GM19035 (cell line): ENCODE measurements around the gene IFITM10.

Experiments used
- ATAC-seq: cut with Tn5 transposase; IDR thresholded peaks from one replicate; pipeline ENCODE4 v1.9.1; 2021; ENCODE audit not compliant: unreplicated experiment

Gene IFITM10

DNA sequence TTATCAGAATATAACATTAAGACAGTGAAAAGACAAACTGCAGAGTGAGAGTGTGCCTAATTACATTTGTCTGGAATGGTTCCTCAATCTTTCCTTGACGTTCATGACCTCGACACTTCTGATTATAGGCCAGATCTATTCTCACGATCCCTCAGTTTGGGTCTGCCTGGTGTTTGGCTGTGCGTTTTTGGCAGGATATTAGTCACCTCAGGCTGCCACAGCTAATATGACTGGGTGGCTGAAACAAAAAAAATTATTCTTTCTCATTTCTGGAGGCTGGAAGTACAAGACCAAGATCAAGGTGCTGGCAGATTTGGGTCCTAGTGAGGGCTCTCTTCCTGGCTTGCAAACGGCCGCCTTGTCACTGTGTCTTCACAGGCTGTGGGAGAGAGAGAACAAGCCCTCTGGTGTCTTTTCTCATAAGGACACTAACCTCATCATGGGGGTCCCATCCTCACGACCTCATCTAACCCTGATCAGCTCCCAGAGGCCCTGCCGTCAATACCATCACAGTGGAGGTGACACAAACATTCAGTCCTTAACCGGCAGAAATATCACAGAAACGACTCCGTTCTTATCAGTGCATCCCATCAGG lies 23.2 kb downstream of the IFITM10 start:
- no peak for ATAC-seq

DNA sequence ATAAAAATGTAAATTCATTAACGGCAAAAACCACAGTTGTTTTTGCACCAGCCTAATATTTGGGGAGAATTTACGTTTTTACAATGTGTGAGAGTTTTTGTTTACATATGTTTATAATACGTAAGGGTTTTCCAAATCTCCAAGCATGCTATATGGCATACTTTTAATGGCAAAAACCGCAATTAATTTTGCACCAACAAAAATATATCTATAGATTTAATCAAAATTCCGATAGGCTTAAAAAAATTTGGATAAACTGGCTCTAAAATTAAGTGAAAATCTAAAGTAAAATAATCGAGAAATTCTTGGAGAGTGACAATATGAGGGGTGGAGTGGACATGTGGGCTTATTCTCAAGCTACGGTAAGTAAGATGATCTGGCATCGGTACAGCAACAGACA lies 30.6 kb downstream of the IFITM10 start:
- ATAC-seq, result no peak

DNA sequence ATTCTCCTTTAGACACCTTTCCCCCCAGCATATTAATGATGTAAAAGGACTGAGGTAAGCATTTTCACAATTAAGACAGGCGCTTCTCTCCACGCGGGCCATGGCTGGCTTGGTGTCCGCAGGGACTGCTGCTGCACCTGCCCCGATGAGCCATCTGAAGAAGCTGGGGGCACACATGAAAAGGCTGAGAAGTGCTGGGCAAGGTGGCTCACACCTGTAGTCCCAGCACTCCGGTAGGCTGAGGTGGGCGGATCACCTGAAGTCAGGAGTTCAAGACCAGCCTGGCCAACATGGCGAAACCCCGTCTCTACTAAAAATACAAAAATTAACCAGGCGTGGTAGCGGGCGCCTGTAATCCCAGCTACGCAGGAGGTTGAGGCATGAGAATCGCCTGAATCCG lies 32.1 kb downstream of the IFITM10 start:
- no peak for ATAC-seq

DNA sequence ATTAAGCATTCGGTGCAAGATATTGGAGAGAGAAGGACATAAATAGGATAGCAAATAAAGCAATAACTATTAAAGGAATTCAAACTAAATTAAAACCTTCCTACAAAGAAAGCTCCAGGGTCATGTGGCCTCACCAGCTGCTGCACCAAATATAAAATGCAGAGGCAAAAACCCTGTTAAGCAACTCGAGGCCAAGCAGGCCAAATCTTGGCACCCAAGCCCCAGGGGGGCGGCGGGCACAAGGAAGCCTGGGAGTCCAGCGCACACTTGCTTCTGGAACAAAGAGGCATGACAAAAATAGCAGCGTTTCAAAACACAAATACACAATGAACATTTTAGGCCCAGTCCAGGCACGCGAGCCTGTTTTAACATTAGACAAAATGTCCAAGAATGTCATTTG lies 32.6 kb downstream of the IFITM10 start:
- ATAC-seq, result no peak

DNA sequence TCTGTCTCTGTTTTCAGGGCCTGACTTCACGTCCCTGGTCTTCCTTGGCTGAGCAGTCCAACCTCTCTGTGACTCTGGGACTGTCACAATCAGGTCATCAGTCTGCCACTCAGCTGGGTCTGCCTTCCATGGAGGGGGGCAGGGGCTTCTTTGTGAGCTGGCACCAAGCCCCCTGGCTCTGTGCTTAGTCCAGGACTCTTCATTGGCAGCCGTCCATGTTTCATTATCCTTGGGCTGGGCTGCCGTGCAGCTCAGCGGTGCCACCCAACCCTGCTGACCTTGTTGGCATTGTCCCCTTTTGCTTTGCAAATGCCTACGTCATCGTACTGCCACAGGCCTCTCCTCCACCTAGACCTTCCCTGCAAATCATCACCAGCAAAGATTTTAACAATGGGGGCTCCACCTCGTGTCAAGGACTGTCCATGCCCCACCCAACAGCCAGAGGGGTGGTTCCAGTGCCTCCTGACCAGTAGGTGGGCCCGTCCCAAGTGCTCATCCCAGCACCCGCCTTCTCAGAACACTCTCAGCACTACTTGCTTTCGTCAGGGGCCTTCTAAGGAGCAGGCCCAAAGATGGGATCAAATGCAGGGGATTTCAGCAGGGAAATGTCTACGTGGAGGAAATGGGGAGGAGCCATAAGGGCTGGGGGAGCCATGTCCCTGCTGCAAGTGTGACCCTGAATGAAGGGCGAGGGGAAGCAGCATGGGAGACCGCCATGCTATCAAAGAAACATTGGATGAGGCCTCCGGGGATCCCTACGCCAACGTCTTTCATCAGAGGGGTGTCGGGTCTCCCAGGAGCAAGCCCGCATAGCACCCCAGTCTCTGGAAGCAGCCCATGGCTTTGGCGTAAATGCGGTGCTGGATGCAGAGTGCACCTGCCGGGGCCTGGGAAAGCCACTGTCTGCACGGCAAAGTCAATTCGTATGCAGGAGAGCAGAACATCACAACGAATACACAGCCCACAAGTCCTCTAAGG lies 35.2 kb downstream of the IFITM10 start:
- no peak for ATAC-seq

DNA sequence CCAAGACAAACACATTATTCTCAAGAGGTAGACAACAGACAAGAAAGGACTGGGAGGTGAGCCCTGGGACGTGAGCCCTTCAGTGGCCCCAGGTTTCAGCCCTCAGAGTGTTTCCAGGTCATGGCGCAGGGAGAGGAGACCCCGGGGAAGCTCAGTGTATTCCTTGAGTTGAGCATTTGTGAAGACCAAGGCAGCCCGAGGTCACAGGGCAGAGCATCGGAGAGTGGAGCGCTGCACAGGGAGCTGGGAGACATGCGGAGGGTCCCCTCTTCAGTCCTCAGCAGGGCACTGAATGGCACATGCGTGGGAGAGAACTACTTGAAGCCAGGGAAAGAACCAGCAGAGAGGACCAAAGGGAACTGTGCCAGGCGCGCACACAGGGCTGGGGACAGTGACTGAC lies 41.7 kb downstream of the IFITM10 start:
- no peak for ATAC-seq

DNA sequence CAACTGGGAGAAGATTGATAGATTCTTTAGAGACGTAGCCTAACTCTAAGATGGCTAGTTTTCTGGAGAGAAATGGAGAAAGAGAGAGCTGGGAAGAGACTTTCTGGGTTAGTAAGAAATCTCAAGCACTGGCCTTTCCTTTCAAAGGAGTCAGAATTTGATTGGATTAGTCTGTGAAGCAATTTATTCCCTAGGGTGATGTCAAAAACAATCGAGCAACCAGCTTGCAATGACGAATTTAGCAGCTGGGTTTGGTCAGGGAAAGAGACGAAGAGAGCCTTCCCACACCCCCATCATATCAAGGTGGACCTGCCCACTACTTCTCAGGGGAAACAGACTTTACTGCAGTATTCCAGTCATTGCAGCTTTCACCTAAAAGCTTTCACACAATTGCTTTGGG lies 42.6 kb downstream of the IFITM10 start:
- no peak for ATAC-seq

DNA sequence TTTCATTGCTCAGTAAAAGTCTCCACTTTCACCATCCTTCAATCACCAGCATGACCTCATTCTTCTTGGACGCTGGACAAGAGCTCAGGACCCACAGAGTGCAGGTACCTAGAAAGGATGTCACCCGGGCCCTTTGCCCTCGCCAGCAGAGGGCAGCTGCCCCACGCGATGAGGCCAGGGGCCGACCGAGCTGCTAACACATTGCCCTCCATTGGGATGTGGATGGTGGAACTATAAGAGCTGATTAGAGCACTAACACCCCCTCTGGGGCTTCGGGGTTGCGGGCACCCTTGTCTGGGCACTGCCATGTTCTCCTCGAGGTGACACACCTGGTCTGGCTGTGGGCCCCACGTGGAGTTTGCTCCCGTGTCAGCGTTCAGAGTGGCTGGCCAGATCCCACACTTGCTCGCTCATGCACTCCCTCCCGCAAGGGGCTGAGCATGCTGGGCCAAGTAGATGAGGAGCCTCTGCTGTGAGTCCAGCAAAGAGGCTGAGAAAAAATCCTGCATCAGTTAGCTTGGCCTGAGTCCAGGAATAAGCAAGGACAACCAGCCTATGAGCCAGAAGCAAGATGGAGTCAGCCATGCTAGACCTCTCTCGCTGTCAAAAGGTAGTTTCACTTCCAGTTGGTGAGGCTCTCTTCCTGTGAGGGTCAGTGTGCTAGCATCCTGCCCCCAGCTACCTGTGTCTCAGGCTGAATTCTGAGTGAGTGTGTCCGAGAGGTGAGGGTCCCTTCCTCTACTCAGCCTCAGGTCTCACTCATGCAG lies 43.6 kb downstream of the IFITM10 start:
- ATAC-seq, result no peak

DNA sequence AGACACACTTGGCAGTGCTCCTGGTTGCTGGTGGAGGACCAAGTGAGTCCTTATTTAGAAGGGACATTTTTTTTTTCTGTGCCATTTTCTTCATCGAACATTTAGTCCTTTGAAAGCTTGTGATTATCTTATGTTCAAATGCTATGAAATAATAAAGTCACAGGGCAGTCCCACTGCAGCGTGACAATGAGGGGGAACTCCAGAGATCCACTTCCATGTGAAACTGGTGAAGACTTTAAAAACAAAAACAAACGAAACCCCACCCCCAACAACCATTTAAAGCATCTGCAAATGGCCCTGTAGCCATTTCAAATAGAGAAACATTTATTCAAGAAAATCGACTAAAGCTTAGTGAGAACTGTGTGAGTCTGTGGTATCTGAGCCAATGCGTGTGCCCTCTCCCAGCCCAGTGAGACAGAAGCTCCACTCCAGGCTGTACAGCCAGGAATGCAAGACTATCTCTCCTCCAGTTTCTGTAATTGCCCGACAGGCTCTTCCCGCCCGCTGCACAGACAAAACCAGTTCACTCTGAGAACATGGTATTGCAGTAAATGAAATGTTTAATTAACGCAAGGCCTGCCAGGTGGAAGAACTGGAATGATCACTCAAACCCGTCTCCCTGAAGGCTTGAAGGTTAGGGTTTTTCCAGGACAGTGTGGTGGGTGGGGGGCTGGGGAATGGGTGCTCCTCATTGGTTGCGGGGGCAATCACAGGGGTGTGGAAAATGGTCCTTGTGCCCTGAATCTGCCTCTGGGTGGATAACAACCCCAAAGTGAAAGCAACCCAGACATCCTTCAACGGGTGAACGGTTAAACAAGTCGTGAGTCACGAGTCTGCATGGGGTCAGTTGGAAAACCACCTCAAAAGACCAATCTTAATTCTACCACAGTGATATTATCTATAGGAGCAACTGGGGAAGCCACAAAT lies 45.0 kb downstream of the IFITM10 start:
- ATAC-seq, result no peak

DNA sequence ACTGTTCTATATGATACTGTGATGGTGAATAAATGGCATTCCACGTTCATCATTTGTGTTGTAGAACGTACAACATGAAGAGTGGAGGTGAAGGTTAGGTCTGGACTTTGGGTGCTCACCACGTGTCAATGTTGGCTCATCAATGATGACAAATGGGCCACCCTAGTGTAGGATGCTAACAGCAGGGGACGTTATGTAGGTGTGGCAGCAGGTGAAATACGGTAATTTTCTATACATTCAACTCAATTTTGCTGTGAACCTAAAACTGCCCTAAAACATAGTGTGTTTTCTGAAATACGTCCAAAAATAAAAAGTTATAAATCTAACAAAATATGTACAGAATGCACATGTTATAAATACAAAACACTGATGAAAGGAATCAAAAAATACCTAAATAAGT lies 47.2 kb downstream of the IFITM10 start:
- no peak for ATAC-seq

DNA sequence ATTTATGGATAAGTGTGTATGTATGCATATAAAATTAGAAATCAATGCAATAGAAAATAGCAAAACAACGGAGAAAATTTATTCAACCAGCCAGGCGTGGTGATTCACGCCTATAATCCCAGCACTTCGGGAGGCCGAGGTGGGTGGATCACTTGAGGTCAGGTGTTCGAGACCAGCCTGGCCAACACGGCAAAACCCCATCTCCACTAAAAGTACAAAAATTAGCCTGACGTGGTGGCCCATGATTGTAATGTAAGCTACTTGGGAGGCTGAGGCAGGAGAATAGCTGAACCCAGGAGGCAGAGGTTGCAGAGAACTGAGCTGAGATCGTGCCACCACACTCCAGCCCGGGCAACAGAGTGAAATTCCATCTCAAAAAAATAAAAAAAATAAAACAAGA lies 47.9 kb downstream of the IFITM10 start:
- ATAC-seq, result no peak

DNA sequence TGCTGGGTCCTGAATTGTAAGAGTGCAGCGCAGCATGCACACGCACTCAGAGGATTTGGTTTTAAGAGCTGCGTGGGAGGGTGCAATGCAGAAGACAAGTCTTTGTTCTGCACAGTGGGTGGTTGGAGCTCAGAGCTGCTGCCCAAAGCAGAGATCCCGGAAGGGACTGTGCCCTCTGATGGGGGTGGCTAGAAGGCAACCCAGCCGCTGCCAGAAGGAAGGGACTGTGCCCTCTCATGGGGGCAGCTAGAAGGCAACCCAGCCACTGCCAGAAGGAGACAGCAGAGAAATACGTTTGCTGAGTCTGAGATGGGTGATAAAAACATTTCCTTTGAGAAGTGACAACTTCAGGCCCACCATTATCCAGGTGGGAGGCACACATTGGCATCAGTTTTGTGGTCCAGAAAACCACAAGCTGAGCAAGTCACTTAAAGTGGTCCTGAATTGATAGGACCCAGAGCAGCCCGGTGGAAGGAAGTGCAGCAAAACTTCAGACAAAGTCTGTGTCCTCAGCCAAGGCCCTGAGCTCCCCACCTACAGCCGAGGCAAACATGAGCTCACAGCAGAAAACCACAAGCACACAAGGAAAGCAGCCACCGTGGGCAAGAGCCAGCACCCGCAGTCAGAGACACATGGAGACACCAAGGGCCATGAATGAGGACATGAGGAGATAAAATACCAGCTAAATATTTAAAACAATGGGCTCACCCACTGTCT lies 49.1 kb downstream of the IFITM10 start:
- no peak for ATAC-seq

DNA sequence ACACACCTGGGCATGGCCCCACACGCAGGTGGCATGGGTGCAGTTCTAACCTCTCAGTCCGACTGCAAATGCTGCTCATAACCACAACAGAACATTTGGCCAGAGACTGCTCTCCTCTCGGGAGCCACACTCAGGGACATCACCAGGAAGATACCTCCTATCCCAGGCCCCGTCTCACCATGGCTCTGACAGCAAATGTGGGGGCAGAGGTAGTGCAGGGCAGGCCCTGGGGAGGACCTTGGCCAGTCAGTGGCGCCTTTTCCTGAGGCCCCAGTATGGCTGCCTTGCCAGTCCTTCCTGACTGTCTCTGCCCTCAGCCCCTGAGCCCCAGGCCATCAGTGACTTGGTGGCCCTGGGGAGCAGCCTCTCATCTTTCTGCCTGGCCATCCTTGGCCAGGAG lies 50.6 kb downstream of the IFITM10 start:
- no peak for ATAC-seq

DNA sequence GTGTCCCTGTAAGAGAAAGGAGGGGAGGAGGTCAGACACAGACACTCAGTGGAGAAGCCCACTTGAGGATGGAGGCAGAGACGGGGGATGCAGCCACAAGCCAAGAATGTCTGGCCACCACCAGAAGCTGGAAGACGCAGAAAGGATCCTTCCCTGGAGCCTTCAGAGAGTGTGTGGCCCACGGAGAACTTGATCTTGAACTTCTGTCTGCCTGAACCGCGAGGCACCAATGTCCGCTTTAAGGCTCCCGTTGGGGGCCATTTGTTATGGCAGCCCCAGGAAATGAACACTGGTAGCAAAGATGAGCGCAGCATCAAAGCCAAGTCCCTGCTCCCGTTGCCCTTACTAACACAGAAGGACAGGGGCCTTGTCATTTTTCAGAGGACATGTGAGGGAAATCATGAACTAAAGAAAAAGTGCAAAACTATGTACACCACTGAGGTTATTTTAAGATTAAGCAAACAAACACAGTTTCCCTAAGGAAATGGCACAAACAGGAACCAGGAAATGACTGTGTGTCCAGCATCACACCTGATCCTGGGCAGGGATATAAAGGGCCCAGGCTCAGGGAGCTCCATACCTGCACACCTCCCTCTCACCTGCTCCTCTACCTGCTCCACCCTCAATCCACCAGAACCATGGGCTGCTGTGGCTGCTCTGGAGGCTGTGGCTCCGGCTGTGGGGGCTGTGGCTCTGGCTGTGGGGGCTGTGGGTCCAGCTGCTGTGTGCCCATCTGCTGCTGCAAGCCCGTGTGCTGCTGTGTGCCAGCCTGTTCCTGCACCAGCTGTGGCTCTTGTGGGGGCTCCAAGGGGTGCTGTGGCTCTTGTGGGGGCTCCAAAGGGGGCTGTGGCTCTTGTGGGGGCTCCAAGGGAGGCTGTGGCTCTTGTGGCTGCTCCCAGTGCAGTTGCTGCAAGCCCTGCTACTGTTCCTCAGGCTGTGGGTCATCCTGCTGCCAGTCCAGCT lies 53.5 kb downstream of the IFITM10 start, which contains the start of gene KRTAP5-6:
TSS of gene KRTAP5-6 (plus strand) at position 588 of the 963 bp plus-strand sequence. CDS start at position 639, 51 bp downstream.
- ATAC-seq, result no peak

DNA sequence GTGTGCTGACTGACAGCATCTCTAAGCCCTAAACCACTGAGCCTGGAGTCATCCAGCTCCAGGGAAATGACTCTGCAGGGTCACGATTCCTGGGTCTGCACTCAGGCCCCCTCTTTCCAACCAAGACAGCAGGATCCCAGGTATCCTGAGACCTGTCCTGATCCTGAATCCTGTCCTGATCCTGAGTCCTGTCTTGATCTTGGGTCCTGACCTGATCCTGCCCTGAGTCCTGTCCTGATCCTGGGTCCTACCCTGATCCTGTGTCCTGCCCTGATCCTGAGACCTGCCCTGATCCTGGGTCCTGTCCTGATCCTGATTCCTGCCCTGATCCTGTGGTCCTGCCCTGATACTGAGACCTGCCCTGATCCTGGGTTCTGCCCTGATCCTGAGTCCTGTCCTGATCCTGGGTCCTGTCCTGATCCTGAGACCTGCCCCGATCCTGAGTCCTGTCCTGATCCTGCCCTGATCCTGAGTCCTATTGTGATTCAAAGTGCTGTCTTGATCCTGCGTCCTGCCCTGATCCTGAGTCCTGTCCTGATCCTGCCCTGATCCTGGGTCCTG lies 54.8 kb downstream of the IFITM10 start:
- ATAC-seq, result no peak

DNA sequence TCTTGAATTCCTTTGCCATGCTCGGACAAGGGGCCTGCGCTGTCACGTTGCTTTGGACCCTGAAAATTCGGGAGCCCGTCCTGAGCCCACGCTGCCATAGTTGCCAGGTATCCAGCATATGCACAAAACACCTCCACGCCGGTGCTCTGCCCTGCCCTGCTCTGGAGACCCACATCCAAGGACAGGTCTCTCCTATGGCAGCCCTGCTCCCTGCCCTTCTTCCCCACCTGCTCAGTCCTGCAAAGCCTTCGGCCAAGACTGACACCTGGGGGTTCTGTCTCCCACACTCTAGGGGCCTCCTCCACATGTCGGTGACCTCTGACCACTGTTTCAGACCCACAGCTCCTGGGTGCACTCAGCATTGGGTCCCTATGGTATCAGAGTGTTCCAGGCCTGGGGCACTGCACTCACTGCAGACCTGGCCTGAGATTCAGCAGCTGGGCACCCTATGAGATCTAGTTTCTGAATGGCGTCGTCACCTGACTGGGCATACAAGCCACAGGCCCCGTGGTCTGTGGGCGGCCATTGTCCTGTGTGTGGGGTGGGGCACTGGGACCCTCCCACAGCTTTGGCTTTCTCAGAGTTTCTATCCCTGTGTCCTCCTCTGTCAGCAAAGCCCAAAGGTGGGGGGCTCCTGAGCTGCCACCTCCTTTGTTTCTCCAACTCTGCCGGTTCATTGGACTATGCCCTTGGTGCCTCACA lies 55.4 kb downstream of the IFITM10 start:
- no peak for ATAC-seq

DNA sequence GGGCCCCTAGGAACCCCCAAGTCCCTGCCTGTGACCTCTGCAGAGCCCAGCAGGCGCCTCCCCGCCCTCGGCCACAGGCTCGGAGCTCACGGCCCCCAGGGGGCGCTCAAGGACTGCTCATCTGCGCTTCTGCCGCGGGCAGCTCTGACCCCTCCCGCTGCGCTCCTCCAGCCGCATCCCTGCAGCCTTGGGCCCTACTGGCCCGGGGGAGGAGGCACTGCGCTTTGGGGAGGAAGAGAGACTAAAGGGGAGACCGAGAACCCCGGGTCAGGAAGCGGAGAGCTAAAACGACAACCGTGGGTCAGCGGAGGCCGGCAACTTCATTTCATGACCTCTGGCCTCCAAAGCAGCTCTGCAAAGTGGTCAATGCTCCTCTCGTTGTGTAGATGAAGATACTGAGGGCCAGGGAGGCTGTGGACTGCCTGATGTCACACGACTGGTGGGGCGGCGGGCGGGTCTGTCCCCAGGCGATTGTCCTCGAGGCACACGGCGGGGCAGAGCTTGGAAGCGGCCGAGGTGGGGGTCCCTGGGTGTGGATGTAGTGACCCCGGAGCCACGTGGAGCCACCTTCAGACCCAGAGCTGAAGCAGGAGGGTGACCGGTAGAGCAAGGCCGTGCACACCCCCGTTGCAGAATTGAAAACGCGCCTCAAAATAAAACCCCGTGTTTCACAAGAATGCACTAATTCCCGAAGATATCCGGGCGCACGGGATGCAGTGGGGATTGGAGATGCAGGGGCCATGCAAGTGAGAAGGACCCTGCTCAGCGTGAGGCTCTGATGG lies 56.1 kb downstream of the IFITM10 start:
- ATAC-seq, result no peak
